Nephron (organoid): ENCODE results near the gene FOCAD.

Experiments used
- H3K27ac Mint-ChIP-seq, 3 experiments: 2 replicates each; pipeline ENCODE4 v1.8.0; 2020; ENCODE audit warnings: mixed read lengths in 3 of 3, mild to moderate bottlenecking in 2 of 3, moderate library complexity in 1 of 3
- H3K27me3 Mint-ChIP-seq: 2 replicates; pipeline ENCODE4 v1.8.0; 2021; ENCODE audit warnings: low read depth, mild to moderate bottlenecking, moderate library complexity, mixed read lengths
- H3K36me3 Mint-ChIP-seq: 2 replicates; pipeline ENCODE4 v1.8.0; 2020; ENCODE audit warnings: low read depth, mixed read lengths
- H3K4me1 Mint-ChIP-seq: 2 replicates; pipeline ENCODE4 v1.8.0; 2020; ENCODE audit warnings: mixed read lengths
- H3K4me3 Mint-ChIP-seq, 3 experiments: 2 replicates each; pipeline ENCODE4 v1.8.0; 2020; ENCODE audit warnings: mild to moderate bottlenecking in 3 of 3, mixed read lengths in 3 of 3, moderate library complexity in 2 of 3
- H3K9me3 Mint-ChIP-seq: 2 replicates; pipeline ENCODE4 v1.8.0; 2020; ENCODE audit warnings: mixed read lengths
- TF ChIP-seq, protein P1 (sequence below), 3 experiments: fragments of 200-600 bp; sonication (generic); IDR thresholded peaks; one replicate each; pipeline ENCODE4 v1.5.0; 2021; ENCODE audit warnings: antibody characterized with exemption in 3 of 3; ENCODE audit not compliant: unreplicated experiment in 3 of 3

FOCAD gene

DNA sequence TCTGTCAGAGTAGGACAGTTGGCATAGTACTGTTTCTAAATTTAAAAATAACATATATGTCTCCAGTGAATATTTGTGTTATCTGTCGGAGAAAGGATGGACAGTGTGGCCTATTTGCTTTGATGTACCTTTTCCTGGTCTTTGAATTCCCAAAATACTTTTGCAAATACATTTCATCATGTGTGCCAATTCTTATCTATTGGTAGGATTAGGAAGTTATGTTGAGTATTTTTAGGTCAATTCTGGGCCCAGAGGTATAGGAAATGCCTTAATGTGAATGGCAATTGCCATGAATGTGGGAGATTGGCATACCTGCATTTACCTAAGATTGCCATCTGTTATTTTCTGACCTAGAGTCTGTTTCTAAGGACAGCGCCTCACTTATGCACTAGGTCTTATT, 5.8 kb downstream of the FOCAD start:
- H3K9me3 Mint-ChIP-seq = no peaks in the 10 kb centered on the region
- TF ChIP-seq, protein P1, sequence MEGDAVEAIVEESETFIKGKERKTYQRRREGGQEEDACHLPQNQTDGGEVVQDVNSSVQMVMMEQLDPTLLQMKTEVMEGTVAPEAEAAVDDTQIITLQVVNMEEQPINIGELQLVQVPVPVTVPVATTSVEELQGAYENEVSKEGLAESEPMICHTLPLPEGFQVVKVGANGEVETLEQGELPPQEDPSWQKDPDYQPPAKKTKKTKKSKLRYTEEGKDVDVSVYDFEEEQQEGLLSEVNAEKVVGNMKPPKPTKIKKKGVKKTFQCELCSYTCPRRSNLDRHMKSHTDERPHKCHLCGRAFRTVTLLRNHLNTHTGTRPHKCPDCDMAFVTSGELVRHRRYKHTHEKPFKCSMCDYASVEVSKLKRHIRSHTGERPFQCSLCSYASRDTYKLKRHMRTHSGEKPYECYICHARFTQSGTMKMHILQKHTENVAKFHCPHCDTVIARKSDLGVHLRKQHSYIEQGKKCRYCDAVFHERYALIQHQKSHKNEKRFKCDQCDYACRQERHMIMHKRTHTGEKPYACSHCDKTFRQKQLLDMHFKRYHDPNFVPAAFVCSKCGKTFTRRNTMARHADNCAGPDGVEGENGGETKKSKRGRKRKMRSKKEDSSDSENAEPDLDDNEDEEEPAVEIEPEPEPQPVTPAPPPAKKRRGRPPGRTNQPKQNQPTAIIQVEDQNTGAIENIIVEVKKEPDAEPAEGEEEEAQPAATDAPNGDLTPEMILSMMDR (IDR thresholded peaks at IDR 0.05; ENCODE audit: unreplicated experiment in 3 of 3) = no peak

DNA sequence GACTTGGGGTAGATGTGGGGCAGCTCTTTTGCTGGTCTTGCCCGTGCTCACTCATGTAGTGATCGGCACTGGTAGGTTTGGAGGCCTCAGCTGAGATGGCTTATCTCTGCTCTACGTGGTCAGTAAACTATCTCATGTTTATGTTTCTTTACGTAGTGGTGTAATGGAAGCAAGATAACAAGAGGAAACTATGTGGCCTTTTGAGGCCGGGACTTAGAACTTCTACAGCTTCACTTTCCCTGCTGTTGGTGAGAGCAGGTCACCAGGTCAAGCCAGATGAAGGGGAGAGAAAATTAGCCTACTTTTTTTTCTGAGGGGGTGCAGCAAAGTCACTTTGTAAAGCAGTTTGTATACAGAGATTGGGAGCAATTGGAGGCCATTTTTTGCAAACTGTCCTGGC, 8.5 kb downstream of the FOCAD start:
- TF ChIP-seq, protein P1 (IDR thresholded peaks at IDR 0.05; ENCODE audit: unreplicated experiment in 3 of 3) = no peak
- Mint-ChIP-seq H3K27me3 (no peaks in the 10 kb centered on the region), H3K36me3 (peaks cover 11% of the 10 kb centered on the region)

More for the DNA sequence above, 5.8 kb downstream of the FOCAD start:
- Mint-ChIP-seq H3K36me3 (peaks cover 11% of the 10 kb centered on the region), H3K4me3 (no peak overlapping the region), H3K27ac (no peak overlapping the region), H3K4me1 (peaks cover 12% of the 10 kb centered on the region), H3K27me3 (no peaks in the 10 kb centered on the region)

DNA sequence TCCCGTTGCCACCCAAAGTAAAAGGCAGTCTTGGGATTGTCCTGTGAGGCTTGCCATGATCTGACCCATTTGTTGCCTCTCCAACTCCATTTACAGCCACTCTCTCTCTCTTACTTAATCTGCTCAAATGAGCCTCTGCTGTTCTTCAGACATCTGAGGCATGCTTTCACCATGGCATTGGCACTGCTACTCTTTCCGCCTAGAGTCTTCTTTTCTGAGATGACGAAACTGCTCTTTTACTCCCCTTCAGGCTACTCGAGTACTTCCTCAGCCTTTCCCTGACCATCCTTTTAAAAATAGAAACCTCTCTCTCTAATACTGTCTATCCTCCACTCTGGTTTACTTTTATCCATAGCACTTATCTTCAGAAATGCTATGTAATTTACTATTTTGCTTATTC, 9.0 kb downstream of the FOCAD start:
- peaks cover 11% of the 10 kb centered on the region for H3K36me3 Mint-ChIP-seq
- TF ChIP-seq, protein P1 (IDR thresholded peaks at IDR 0.05; ENCODE audit: unreplicated experiment in 3 of 3) = no peak
- H3K4me3 Mint-ChIP-seq = no peak overlapping the region
- H3K27me3 Mint-ChIP-seq = no peaks in the 10 kb centered on the region
- no peaks in the 10 kb centered on the region for H3K9me3 Mint-ChIP-seq
- H3K4me1 Mint-ChIP-seq = peaks cover 10% of the 10 kb centered on the region
- no peak overlapping the region for H3K27ac Mint-ChIP-seq

More for the DNA sequence above, 8.5 kb downstream of the FOCAD start:
- no peaks in the 10 kb centered on the region for H3K9me3 Mint-ChIP-seq
- no peak overlapping the region for H3K27ac Mint-ChIP-seq
- no peak overlapping the region for H3K4me3 Mint-ChIP-seq
- H3K4me1 Mint-ChIP-seq = peaks cover 10% of the 10 kb centered on the region

DNA sequence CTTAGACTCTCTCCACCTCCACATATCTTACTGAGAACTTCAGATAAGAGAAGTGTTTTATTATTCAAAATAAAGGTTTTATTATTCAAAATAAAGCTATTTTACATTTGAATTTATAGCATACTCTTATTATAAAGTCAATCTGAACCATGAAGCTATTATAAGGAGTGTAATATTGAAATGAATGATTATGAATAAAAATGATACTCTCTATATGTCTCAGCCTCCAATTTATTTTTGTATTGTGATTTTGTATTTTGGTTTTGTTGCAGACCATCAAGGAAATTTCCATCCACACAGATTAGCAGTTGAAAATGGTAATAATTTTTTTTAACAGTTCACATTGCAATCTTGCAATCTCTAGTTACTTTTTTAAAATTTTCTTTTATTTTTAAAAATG, 10.2 kb downstream of the FOCAD start:
- TF ChIP-seq, protein P1 (IDR thresholded peaks at IDR 0.05; ENCODE audit: unreplicated experiment in 3 of 3) = no peak
- peaks cover 10% of the 10 kb centered on the region for H3K4me1 Mint-ChIP-seq
- H3K36me3 Mint-ChIP-seq = peaks cover 11% of the 10 kb centered on the region
- no peaks in the 10 kb centered on the region for H3K27me3 Mint-ChIP-seq
- H3K27ac Mint-ChIP-seq = no peak overlapping the region
- H3K9me3 Mint-ChIP-seq = no peaks in the 10 kb centered on the region
- no peak overlapping the region for H3K4me3 Mint-ChIP-seq

DNA sequence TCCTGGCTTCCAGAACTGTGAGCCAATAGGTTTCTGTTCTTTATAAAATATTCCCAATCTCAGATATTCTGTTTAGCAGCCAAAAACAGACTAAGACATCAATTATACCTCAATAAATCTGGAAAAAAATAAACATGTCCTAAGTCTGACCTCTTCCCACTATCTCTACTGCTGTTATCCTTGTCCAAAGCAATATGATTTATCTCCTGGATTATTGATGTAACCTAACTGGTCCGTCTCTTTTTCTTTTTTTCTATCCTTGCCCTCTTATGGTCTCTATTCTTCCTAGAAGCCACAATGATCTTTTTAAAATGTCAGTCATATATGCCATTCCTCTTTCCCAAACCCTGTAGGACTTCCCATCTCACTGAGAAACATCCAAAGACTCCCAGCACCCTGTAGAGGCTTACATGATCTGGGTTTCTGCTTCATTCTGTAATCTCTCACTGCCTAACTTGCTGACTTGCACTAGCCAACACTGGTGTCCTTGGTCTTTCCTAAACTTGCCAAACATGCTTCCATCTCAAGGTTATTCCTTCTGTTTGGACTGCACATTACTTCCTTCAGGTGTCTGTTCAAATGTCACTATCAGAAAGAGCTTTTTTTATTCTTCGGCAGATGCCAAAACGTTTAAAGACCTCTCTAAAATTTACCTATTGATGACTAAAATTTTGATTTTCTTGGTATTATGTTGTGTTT, 13.1 kb downstream of the FOCAD start:
- Mint-ChIP-seq H3K4me1 (peaks cover 26% of the 10 kb centered on the region), H3K9me3 (no peaks in the 10 kb centered on the region), H3K4me3 (no peak overlapping the region), H3K36me3 (peaks cover 9% of the 10 kb centered on the region), H3K27me3 (no peaks in the 10 kb centered on the region), H3K27ac (no peak overlapping the region)
- TF ChIP-seq, protein P1 (IDR thresholded peaks at IDR 0.05; ENCODE audit: unreplicated experiment in 3 of 3) = no peak

DNA sequence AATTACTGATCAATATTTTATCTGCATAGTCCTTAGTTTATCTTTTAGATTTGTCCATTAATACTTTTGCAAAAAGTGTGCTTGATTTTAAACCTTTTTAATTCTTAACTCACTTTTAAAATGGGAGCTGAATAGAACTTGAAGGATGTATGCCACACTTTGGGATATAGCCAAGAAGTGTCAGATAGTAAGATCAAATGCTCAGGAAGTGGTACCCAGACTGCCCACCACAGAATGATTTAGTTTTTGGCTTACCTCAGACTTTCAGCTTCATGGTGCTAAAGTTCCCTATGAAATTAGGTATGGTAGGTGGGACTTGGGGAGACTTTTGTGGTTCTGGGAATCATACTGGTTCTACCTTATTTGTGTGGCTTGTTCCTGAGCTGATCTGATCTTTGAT, 14.7 kb downstream of the FOCAD start:
- H3K9me3 Mint-ChIP-seq = no peaks in the 10 kb centered on the region
- H3K27ac Mint-ChIP-seq = no peak overlapping the region
- no peaks in the 10 kb centered on the region for H3K27me3 Mint-ChIP-seq
- TF ChIP-seq, protein P1 (IDR thresholded peaks at IDR 0.05; ENCODE audit: unreplicated experiment in 3 of 3) = no peak
- no peak overlapping the region for H3K4me3 Mint-ChIP-seq
- no peaks in the 10 kb centered on the region for H3K36me3 Mint-ChIP-seq
- H3K4me1 Mint-ChIP-seq = peaks cover 28% of the 10 kb centered on the region
